Panc1 (cell line): ENCODE results near the gene NEK2.

Experiments used
- CTCF ChIP-seq: fragments of 450-650 bp; IDR thresholded peaks from 2 replicates; pipeline ENCODE4 v1.5.1; 2017; ENCODE audit warnings: mild to moderate bottlenecking
- REST ChIP-seq, 2 experiments: IDR thresholded peaks; 2 replicates each; pipeline ENCODE4 v1.6.1; 2011 to 2012; ENCODE audit warnings: low read depth in 2 of 2, control low read depth in 1 of 2, low read length in 1 of 2, mild to moderate bottlenecking in 1 of 2, moderate library complexity in 1 of 2; ENCODE audit not compliant: insufficient read depth in 1 of 2

GRCh38 chr1:211627259-211627658 is 48.2 kb downstream of the NEK2 start:
- no peak for TF ChIP-seq CTCF
- no peak for TF ChIP-seq REST (IDR thresholded peaks at IDR 0.05; ENCODE audit: insufficient read depth in 1 of 2, low read depth in 2 of 2, low read length in 1 of 2)
